Measurements from ENCODE around the gene KCNQ1. TPM values are rescaled to one million over a fixed set of nuclear protein-coding genes. Genes with fewer than 3 reads are reported as not detected.

The KCNQ1 gene
- total and polyA plus RNA-seq, 9 of the 15 experiments (the other 6 are each of a cell fraction or from before 2014, with no cell fraction given) = 0.44 TPM; not detected in 8

DNA sequence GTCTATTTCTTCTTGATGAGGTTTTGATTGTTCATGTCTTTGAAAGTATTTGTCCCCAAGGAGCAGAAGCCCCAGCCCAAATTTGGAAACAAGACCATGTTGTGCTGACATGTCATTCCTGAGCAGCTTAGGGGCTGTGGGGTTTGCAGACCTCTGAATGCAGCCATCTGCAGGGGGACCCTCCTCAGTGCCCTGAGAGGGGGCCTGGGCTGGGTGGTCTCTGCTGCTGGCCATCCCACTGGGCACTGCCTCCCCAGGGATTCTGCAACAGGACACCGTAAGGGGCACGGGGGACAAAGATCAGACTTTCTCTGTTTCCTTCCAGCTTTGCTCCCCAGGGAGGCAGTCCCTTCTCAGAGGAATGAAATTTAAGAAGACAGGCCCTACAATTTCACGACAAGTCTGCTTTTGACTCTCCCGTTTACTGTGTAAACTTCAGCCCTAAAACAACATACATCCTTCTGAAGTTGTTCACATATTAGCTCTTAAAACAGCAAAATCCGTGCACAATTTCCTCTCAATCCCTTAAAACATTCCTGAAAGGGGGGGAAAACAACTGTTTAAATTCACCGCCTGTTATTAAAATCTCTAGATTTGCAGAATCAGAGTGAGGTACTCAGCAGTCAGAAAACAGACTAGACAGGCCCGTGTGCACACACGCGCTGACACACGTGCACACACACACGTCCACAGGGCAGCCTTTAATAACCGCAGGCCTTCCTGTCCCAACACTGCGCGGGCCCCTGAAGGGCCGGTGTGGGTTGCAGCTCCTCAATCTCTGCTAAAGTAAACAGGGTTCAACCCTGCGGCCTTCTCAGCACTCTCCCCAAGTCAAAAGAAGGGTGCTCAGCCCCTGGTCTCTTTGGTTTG is 109.8 kb downstream of the KCNQ1 start (continued):
- TF ChIP-seq ZHX1 (conservative IDR thresholded peaks at IDR 0.05; ENCODE audit: low read length) = no peak
- no peak for TF ChIP-seq GABPB1 (CRISPR knock-in tag; IDR thresholded peaks at IDR 0.05)

DNA sequence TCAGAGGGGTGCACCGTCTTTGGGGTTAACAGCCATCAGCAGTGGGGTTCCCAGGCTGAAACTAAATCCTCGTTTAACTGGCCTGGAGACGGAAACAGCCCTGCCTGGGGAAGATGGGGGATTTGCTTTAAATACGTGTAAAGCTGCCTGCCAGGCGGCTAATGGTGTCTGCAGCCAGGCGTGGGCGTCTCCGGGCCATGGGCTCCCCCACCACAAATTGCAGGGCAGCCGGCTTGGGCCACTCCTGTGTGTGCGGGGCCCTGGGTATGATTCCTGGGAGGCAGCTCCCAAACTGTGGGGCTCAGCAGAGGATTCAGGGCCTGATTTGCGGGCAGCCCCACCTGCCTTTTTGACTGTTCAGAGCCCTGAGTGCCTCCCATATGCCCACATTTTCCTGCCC is 110.5 kb downstream of the KCNQ1 start:
- ChIA-PET CTCF (ENCODE audit: low intra/inter-chr PET ratio) (no interaction called here), POLR2A (interaction anchor here (0.5 to 0.8 kb wide), 4 partner anchors 9 to 374 kb away, joined by 3 to 4 read pairs (median 3); partner anchors contain the start of gene PHLDA2)
- WGBS (ENCODE audit: insufficient coverage, low coverage, missing lambda C conversion rate) = 18% methylated on average over 8 of the region's 11 CpGs
- H3K4me2 ChIP-seq (ENCODE audit: insufficient read depth, low read length) = no peak overlapping the region
- H3K36me3 ChIP-seq (ENCODE audit: control insufficient read depth, insufficient read depth, low read length) = no peaks in the 10 kb centered on the region
- H3K4me1 ChIP-seq (replicated peaks in 1 of 2; ENCODE audit: control insufficient read depth in 2 of 2, insufficient read depth in 2 of 2, low read length in 2 of 2) = peaks cover 0 to 20% of the 10 kb centered on the region in 2 experiments; a peak in 1 of 5 replicates
- intact Hi-C loops (cut with micrococcal nuclease) = no loop called here
- no peak overlapping the region for H3K27ac ChIP-seq (ENCODE audit: extremely low read depth, low read depth, low read length)
- BruUV-seq (replicated peaks) = no TSS peak
- H3K9me3 ChIP-seq (replicated peaks; ENCODE audit: control insufficient read depth, insufficient read depth, low read depth, low read length) = no peaks in the 10 kb centered on the region
- no peaks in the 10 kb centered on the region; the same call in 1 of the 2 replicates for H4K20me1 ChIP-seq (replicated peaks; ENCODE audit: control insufficient read depth, insufficient read depth, low read length)
- no peak for ATAC-seq
- no peaks in the 10 kb centered on the region for H3K9me1 ChIP-seq (ENCODE audit: control insufficient read depth, insufficient read depth, low read length)
- in situ Hi-C loops (cut with MboI) = no loop called here
- no peak overlapping the region for H3K4me3 ChIP-seq
- H2AFZ ChIP-seq (ENCODE audit: low read depth, low read length) = no peak overlapping the region
- DNase-seq (ENCODE audit: extremely low read depth in 1 of 4, low spot score in 3 of 4) = no peak
- H3K9ac ChIP-seq (ENCODE audit: insufficient read depth in 1 of 2, low read depth in 2 of 2, low read length in 2 of 2) = no peak overlapping the region
- H3K79me2 ChIP-seq (ENCODE audit: control insufficient read depth, insufficient read depth, low read length) = no peaks in the 10 kb centered on the region
- FAIRE-seq = no peak
- H3K27me3 ChIP-seq (ENCODE audit: control insufficient read depth in 2 of 2, insufficient read depth in 2 of 2, low read length in 2 of 2) = peaks cover 16 to 62% of the 10 kb centered on the region in 2 experiments
- no peak for TF ChIP-seq SRSF9 (IDR thresholded peaks at IDR 0.05; ENCODE audit: borderline replicate concordance, low read depth, low read length)
- TF ChIP-seq FOXM1 (IDR thresholded peaks at IDR 0.05; ENCODE audit: low read depth) = no peak
- TF ChIP-seq FOXM1 (CRISPR knock-in tag; IDR thresholded peaks at IDR 0.05; ENCODE audit: low read depth) = no peak
- no peak for TF ChIP-seq HNRNPL (IDR thresholded peaks at IDR 0.05; ENCODE audit: low read depth, low read length)
- TF ChIP-seq PYGO2 (tag; IDR thresholded peaks at IDR 0.05) = no peak
- TF ChIP-seq, protein P1, sequence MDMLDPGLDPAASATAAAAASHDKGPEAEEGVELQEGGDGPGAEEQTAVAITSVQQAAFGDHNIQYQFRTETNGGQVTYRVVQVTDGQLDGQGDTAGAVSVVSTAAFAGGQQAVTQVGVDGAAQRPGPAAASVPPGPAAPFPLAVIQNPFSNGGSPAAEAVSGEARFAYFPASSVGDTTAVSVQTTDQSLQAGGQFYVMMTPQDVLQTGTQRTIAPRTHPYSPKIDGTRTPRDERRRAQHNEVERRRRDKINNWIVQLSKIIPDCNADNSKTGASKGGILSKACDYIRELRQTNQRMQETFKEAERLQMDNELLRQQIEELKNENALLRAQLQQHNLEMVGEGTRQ (CRISPR knock-in tag; IDR thresholded peaks at IDR 0.05) = no peak
